HG02798 (cell line): ENCODE measurements around the gene EBF3.

Experiments
- ATAC-seq: cut with Tn5 transposase; IDR thresholded peaks from one replicate; pipeline ENCODE4 v1.9.1; 2021; ENCODE audit warnings: mild to moderate bottlenecking; ENCODE audit not compliant: unreplicated experiment, poor library complexity

EBF3 gene

DNA sequence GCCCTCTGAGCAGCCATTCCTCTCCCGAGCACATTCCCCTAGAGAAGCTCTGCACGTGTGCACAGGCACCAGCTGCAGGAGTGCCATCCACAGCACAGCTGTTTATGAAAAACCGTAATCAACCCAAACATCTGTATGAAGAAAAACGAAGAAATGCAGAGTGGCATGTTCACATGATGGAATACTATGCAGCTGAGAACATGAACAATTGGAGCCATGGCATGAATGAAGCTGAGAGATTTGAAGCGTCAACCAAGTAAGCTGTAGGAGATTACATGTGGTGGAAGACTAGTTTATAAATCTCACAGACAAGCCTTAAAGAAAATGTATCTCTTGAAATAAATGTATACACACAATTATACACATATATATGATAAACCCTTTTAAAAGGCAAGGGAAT, 176.5 kb downstream of the EBF3 start:
- ATAC-seq: no peak

DNA sequence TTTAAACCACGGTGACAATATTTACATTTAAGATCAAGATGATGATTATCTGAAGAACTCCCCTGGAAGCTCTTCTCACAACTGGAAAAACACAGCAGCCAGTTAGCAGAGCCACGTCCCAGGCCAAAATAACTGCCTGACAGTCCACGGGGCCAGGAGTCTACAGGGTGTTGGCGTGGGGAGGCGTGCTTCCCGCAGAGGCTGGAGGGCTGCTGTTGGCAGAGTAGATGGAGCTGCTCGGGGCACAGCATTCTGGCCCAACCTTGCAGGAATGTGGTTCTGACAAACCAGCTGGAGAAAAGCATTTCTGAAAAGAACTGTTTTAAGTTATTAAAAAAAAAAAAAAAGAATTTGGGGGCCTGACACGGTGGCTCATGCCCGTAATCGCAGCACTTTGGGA, 177.9 kb downstream of the EBF3 start:
- no peak for ATAC-seq

DNA sequence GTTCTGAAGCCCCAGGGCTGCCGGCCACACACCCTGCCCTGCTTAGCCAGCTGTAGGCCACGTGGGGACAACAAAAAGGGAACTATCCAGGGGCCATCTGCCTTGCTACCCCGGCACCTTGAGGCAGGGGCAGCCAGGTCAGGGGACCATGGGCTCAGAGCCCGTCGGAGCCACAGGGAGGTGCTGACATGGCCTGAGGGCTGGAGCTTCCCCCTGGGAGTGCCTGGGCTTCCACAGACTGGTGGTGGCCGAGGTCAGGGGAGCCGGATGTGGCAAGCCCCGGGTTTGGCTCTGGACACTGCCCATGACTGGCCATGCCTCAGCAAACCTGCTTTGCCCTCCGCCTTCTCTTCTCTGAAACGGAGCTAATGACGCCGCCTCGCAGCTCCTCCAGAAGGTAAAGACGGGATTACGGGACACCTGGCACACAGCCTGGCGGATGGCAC, 178.5 kb downstream of the EBF3 start:
- ATAC-seq: no peak
